ENCODE results near the gene ENTPD2.
"Not testable (repeated sequence)": the region's sequence is repeated elsewhere in the genome, so short reads cannot be mapped to it uniquely, and the experiment has no call there.

Gene ENTPD2

DNA sequence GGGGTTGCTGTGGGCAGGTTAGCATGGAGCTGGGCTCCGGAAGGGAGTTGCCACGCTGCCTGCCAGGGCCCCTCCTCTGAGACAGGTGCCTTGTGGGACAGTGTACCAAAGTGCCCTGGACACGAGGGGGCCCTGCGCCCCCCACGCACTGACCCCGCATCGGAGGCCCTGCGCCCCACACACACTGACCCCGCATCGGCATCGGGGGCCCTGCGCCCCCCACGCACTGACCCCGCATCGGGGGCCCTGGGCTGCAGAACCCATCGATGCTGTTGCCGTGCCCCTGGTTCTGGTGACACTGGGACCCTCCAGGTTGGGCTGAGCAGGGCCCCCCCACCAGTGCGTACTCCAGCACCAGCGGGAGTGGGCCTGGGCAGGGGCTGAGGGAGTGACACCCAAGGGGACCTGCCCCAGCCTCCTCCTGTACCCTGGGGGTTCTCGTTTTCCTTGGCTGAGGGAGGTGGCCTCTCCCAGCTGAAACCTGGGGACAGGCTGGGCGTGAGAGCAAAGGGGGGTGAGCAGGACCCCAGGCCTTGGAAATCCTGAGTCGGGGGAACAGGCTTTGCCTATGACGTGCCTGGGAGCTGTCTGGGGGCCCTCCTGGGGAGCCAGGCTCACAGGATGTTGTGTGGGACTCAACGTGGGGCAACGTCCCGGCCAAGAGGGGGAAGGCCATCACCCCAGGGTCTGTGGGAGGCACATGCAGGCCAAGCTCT lies 9.6 kb upstream of the ENTPD2 start:
- DNase-seq = no peak

DNA sequence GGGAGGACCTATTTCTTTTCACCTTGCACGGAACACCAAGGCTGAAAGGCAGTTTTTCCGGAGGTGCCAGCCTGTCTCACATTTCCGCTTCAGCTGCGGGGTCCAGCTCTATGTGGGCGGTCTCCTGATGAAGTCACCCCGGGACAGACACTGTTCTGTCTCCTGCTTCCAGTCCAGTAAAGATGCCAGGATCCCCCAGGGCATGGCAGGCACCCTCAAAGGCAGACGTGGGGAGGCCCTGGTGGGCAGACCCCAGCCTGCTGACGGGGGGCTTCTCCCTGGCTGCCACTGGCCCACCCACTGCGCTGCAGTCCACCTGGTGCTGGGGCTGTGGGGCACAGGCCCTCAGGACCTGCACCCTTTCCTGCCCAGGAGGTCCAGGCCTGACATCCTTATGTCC lies 8.9 kb upstream of the ENTPD2 start:
- not testable (repeated sequence) for DNase-seq

DNA sequence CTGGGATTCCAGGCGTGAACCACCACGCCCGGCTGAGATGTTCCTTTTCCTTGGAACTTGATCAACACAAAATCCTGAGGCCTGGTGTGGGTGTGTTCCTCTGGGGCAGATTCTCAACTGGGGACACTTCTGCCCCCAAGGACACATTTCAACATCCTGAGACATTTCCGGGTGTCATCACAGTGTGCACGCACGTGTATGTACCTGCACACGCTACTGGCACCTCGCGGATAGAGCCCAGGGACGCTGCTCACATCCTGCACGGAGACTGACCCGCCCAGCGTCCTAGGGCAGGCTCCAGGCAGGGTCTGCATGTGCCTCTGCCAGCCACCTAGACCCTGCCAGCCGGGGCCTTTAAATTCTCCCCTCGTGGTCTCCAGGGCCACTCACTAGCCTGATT lies 8.5 kb upstream of the ENTPD2 start:
- no peak for DNase-seq

DNA sequence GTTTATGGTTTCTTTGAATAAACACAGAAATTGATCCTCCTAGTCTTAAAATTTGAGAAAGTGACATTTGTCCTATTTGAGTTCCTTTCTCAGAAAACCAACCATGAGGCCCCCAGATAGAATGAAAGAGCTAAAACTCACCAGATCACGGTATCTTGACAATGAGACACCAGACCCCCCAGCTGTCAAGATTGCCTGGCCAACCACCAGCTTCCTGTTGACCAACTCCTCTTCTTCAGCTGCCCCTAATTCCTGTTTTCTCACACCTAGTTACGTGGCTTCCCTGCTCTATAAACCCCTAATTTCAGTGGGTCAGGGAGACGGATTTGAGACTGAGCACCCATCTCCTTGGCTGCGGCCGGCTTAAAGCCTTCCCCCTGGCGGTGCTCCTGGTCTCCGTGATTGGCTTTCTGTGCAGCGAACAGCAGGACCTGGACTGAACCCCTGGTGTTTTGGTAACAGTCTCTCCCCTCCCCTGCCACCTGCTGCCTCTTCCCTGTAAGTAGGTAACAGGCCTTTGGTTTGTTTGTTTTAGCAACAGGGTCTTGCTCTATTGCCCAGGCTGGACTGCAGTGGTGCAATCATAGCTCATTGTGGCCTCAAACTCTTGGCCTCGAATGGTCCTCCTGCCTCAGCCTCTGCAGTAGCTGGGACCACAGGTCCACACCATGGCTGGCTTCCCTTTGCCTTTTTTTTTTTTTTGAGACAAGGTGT lies 4.8 kb upstream of the ENTPD2 start:
- DNase-seq = no peak

DNA sequence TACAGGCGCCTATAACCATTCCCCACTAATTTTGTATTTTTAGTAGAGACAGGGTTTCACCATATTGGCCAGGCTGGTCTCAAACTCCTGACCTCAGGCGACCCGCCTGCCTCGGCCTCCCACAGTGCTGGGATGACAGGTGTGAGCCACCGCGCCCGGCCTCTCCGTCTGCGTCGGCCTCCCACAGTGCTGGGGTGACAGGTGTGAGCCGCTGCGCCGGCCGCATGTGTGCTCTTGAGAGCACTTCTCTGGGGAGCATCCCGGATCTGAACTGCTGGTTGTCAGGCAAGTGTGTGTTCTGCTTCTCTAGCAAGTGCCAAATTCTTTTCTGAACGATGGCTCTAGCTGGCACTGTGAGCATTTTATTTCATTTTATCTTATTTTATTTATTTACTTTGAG lies 3.7 kb upstream of the ENTPD2 start:
- no peak for DNase-seq

DNA sequence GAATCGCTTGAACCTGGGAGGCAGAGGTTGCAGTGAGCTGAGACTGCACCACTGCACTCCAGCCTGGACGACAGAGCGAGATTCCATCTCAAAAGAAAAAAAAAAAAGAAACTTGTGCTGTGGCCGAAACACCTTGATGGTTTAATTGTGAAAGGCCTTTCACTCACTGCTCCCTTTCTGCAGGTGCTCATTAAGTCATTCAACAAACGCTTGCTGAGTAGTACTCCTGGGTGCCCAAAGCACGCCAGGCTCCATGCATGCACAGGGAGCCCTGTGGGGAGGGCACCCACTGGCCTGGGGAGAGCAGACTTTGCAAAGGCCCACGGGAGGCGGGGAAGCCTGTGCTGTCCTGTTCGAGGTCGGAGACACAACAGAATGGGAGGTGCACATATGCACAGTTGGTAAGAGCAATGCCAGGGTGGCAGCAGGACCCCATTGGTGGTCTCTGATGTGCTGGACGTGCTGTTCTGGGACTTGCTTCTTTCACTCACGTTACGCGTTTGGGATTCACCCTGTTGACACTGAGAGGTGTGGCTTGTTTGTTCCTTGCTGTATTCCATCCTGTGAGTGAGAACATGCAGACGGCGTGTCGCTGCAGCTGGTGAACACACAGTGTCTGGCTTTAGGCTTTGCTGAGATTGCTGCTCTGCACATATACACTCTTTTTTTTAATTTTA lies 3.0 kb upstream of the ENTPD2 start:
- DNase-seq = no peak

DNA sequence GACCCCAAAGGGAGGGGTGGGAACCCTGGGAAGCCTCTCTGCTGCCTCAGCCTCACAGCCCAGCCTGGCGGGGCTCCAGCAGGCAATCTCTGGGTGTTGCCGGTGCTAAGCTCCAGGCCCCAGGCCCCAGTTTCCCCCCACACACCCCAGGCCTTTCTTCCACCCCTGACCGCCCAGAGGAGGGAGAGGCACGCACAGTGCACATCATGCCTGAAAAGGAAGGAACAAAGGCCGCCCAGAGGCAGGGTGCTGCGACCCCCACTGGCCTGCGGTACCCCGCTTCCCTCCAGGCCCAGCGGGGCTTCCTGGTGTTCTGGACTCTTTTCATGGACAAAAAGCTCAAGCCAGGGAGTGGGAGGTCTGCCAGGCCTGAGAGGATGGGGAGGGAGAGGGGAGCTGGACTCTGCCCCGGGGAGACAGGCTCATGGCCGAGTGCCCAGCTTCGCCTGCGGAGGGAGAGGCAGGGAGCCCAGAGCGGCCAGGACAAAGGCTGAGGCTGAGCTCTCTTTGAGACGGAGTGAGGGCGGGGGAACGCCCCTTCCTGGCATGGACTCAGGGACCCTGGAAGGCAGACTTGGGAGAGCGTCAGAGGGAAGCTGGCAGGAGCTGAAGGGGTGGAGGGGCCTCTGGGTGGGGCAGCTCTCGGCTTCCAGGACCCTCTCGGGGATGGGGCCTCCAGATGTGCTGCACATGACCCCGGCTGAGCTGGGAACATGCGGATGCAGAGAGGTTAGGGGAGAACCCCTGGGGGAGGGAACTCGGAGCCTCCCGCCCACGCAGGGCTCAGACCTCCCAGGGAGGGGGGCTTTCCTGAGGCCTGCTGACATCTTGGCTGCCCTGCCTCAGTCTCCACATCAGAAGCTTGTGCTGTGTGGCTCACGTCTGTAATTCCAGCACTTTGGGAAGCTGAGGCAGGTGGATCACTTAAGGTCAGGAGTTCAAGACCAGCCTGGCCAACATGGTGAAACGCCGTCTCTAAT lies 1.8 kb upstream of the ENTPD2 start:
- DNase-seq = no peak

DNA sequence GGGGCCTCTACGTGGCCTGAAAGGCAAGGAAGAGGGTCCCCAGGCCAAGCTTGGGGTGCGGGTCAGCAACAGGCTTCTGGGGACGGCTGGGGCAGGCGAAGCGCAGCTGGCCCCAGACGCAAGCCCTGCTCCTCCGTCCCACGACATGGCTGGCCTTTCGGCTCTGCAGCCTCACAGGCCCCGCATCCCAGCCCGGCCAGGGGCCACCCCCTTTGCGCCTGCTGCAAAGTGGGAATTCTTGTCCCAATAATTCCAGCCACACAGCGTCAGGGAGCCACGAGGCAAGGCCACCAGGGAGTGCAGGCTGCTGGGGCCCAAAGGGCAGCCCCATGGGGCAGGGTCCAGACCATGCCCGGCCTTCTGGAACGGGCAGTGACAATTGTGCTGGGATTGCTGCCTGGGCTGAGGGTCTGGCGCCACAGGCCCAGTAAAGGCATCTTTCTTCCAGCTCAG lies 1.1 kb upstream of the ENTPD2 start:
- DNase-seq = no peak

DNA sequence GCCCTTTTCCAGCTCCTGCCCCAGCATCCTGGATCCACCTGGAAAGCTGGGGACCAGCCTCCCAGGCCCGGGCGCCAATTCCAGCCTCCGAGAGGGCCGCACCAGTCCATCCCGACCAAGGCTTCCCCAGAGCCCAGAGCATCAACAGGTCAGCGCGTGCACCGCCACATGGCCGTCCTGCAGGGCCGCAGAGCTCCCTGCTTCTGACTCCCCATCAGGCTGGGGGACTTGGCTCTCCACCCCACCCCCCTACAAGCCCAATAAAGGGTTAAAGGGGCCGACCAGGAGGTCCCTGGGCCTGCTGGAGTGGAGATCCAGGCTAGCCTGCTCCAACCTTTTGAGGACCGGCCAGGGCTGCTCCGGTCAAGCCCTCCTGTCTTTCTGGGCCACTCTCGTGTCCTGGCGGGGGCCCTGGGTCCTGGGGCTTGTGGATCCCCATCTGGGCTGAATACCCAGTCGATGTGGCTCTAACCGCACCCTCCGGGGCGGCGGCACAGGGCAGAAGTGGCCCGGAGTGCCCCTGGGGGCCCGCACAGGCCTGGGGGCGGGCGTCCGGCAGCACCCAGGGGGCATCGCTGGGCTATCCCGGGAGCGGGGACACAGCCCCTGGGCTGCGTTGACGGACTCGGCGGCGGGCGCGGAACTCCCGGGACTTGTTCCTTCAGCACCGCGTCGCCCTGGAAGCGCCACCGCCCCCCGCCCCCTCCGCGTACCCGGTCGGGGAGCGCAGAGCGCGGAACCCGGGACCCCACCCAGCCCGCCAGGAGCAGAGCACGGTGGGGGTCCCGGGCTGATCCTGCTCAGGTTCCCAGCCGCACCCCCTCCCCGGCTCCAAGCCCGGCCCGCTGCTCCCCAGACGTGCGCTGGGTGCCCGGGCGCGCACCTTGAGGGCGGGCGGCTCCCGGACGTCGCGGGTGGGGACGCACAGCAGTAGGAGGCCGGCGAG lies 590 bp downstream of the ENTPD2 start:
- no peak for DNase-seq

DNA sequence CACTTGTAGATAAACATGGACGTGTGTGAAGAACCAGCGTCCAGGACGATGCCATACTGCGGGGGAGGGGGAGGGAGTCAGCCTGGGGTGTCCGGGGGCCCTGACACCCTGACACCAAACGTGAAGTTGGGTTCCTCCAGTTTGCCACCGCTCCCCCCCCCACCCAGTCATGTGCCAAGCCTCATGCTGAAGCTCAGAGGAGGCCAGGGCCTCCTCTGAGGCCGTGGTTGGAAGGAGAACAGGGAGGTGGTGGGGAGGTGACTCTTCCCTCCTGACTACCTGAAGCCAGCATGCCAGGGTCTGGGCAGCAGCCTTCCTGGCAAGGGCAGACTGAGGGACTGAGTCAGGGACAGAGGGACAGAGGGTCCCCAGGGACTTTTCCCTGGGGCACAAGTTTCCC lies 1.6 kb downstream of the ENTPD2 start:
- DNase-seq = no peak

DNA sequence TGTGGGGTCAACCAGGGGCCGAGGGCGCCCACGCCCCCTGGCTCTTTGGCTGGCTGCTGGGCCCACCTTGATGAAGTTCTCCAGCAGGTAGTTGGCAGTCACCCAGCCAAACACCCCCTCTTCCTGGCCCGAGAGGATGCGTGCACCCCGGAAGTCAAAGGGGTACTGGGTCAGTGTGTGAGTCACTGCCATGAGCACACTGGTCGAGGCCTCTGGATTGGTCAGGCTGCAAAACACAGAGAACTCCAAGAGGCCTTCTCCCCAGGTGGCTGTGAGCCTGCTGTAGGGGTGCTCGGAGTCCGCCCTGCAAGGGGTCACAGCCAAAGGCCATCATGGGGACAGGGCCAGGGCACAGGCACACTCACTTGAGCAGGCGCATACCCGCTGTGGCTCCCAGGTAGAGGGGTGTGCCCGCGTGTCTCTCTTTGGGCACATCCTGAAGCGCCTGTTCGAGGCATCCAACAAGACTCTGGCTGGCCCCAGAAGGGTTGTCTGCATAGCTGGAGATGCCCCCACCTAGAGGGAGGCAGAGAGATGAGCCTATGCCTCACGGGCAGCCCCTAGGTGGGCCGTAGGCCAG lies 2.6 kb downstream of the ENTPD2 start:
- no peak for DNase-seq

DNA sequence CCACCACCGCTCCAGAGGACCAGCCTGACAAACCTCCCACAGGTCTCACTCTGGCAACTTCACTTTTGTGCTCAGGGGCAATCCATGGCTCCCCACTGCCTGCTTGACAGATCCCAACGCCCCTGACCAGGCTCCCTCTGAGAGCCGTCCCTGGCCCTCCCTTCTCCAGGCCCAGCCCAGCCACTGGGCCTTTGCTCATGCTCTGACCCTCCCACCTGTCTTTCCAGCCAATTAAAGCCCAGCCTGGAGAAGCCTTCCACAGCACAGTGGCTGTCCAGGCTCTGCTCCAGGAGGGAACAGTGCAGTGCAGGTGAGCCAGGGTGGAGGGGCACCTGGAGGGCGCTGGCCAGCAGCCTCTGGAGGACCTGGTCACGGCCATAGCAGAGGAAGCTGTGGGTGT lies 3.3 kb downstream of the ENTPD2 start:
- no peak for DNase-seq

DNA sequence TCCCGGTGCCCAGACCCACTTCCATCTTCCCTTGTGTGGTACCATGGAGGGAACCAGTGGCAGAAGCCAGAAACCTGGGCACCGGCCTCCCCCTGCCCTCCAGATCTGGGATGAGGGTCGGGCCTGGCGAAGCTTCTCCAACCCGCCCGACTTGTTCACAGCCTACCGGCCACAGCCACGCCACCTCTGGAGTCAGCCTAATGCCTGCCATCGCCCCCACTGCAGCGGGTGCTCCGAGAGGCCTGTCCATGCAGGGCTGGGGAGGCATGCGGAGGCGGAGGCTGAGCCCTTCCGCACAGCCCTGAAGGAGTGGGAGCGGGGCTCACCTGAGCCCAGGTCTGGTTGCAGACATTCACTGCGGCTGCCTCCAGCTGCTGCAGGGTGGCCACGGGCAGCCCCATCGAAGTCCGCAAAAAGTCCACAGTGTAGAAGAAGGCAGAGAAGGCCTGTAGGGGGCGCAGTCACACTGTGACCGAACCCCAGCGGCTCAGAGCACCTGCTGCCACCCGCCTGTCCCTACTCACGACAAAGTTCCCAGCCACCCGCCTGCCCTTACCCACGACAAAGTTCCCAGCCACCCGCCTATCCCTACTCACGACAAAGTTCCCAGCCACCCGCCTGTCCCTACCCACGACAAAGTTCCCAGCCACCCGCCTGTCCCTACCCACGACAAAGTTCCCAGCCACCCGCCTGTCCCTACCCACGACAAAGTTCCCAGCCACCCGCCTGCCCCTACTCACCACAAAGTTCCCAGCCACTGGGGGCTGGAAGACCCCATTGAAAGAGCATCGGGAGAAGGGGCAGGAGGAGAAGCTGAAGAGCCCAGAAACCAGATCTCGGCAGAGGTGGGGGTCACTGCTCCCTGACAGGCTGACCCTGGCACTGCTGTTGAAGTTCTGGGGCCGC lies 4.1 kb downstream of the ENTPD2 start:
- DNase-seq = peak; percentile 73

DNA sequence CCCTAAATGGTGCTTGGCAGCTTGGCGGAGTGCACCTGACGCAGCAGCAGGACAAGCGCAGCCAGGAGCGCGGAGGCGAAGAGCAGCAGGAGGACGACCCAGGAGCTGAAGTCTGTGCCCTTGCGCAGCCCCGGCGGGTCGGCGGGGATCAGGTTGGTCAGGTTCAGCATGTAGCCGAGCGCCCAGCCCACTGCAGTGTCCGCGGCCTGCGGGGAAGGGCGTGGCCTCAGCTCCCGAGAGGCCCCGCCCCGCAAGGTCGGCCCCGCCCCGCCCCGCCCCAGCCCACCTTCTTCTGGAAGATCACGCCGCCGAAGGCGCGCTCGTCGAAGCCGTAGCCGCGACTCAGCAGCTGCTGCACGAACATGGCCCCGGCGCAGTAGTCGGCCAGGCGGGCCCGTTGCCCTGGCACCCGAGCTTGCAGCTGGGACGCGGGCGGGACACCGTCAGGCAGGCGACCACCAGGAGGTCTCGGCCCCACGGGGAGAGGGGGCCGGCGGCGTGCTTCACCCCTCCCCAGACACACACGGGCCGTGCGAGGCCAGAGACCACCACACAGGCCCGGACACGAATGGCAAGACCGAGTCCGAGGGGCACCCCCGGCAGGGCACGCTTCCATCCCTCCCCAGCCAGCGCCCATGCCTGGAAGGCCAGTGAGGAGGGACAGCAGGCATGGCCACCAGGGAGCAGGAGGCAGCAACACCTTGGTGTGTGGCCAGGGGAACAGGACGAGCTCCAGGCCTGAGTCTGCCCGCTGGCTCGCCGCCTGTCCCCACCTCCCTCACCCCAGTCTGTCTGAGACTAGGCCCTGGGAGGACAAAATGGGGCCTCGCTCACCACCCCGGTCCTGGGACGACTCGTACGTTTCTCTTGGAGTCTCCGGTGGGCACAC lies 5.0 kb downstream of the ENTPD2 start:
- DNase-seq = no peak

DNA sequence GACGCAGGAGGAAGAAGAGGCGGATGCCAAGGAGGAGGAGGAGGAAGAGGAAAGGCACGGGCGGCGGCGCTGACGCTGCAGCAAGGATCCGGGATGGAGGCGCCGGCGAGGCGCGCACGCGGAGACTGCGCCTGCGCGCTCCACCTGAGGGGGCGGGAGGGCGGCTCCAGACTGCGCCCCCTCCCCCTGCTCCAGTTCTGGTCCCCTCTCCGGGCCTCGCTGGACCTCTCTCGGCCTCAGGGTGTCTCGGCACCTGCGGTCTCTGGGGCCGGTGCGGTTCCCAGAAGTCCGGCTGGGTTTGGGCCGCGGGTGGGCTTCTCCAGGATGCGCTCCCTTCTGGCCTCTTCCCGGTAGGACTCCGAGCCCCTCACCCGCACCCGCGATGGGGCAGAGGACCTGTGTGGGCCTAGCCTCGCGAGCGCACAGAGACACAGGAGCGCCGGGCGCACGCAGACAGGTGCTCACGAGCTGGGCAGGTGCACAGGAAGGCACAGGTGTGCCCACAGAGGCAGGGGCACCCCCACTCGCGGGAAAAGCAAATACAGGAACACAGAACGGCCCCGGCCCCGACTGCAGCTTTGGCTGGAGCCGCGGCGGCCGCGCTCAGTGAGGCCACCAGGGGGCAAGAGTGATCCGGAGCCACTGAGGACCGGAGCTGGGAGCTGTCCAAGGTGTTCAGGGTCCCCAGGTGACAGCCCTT lies 7.6 kb downstream of the ENTPD2 start, which contains the start of gene NPDC1:
NPDC1 (minus strand) TSS at position 90 of the 700 bp plus-strand sequence. CDS start 188 bp downstream, outside the sequence.
- DNase-seq = peak; percentile 76

DNA sequence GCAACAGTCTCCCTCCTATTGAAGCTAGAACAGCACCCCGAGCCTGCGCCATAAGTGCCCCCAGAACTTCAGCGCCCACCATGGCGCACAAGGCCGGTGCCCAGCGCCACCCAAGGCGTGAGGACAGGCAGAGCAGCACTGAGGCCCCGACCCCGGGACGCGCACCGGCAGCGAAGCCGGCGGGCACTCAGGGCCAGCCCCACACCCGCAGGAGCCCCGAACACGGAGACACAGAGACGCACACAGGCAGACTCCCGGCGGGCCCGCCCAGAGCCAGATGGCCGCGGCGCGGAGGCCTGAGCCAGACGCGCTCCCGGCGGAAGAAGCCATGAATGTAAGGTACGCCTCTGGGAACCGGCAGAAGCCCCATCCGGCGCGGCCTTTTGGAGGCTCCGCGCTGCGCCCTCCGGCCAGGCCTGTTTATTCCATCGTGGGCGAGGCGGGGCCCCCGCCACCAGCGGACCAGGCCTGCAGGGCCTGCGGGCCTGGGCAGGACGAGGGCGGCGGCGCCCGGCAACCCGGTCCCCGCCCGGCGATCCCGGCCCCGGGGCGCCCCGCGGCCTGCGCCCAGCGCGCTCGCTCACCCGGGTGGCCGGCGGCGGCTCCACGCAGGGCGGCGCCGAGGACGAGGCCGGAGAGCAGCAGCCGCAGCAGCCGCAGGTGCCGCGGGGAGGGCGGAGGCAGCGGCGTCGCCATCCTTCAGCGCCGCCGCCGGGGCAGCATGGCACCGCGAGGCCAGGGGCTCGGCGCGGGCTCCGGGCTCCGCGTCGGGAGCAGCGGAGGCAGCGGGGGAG lies 8.4 kb downstream of the ENTPD2 start:
- DNase-seq = no peak

DNA sequence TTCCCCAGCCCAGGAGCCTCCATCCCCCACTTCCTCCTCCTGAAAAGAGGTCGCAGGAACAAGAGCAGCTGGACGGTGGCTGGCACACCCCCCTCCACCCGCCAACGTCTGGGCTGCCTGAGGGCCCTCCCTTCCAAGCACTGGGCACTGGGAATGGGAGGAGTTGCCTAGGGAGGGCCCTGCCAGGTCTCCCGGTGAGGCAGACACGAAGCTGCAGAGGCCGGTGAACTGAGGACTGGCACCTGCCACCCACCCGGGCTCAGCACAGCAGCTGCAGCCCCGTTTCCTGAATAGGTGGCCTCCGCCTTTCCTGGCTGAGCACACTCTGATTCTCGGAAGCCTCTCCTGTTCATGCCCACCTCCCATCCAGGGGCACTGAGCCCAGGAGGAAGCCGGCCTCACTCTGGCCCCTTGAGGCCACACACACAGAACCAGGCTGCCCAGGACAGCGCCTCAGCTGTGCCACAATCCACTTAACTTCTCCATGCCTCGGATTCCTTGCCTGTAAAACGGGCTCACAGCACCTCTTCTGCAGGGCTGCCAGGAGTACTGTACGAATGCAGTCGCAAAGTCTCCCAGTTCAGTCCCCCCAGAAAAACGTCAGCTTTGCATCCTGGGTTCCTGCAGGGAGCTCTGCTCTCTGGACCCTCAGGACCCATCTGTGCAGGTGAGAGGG lies 9.2 kb downstream of the ENTPD2 start:
- DNase-seq = no peak

All from stimulated activated CD4-positive, alpha-beta T cell treated with anti-CD3 and anti-CD28 coated beads, Interleukin-1b, Interleukin-23, amount 100 ng/mL, for 48 hours (primary cell).